ENCODE measurements around the gene MYO1E.

- no peak for TF ChIP-seq CTCF (IDR thresholded peaks at IDR 0.05)
- no peak for TF ChIP-seq POLR2AphosphoS5 (IDR thresholded peaks at IDR 0.05)
- no peak for TF ChIP-seq POLR2A (IDR thresholded peaks at IDR 0.05)
These were observed 39.1 kb downstream of the MYO1E start for GRCh38 chr15:59333401-59334075.

All from transverse colon (tissue), 4 donors.